ENCODE results near the gene LAMA5.

Gene LAMA5

GRCh38 chr20:62396367-62397239 lies 29.5 kb upstream of the LAMA5 start:
- H3K4me3 ChIP-seq (ENCODE audit: low read length): no peak overlapping the region
- TF ChIP-seq, protein P1, sequence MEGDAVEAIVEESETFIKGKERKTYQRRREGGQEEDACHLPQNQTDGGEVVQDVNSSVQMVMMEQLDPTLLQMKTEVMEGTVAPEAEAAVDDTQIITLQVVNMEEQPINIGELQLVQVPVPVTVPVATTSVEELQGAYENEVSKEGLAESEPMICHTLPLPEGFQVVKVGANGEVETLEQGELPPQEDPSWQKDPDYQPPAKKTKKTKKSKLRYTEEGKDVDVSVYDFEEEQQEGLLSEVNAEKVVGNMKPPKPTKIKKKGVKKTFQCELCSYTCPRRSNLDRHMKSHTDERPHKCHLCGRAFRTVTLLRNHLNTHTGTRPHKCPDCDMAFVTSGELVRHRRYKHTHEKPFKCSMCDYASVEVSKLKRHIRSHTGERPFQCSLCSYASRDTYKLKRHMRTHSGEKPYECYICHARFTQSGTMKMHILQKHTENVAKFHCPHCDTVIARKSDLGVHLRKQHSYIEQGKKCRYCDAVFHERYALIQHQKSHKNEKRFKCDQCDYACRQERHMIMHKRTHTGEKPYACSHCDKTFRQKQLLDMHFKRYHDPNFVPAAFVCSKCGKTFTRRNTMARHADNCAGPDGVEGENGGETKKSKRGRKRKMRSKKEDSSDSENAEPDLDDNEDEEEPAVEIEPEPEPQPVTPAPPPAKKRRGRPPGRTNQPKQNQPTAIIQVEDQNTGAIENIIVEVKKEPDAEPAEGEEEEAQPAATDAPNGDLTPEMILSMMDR (conservative IDR thresholded peaks at IDR 0.05; ENCODE audit: low read length): no peak
- no peak for DNase-seq (ENCODE audit: low read depth)

- TF ChIP-seq, protein P1 (conservative IDR thresholded peaks at IDR 0.05; ENCODE audit: low read length): no peak; the same call in 1 of the 2 replicates
- H3K4me3 ChIP-seq (ENCODE audit: low read length): no peak overlapping the region
- no peak for DNase-seq (ENCODE audit: low read depth)
These were observed 28.5 kb upstream of the LAMA5 start for GRCh38 chr20:62395311-62396242.

GRCh38 chr20:62394248-62395245 lies 27.4 kb upstream of the LAMA5 start:
- TF ChIP-seq, protein P1 (conservative IDR thresholded peaks at IDR 0.05; ENCODE audit: low read length): no peak
- DNase-seq (ENCODE audit: low read depth): no peak
- no peak overlapping the region for H3K4me3 ChIP-seq (ENCODE audit: low read length)

DNA sequence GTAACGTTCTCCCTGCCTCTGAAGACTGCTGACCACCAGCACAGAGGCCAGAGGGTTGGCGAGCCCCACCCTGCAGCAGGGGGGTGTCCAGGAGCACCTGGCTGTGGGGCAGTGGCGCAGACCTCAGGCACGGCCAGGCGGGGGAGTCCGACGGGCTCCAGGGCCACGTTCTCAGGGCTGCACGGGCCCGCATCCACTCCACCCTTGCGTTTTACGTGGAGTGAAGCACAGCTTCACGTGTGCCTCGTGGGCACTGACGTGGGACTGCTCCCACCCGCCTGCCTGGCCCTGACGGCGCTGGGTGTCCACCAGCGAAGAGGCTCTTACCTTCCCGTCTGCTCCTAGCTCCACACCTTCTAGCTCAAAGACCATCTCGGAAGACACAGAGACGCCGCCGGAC lies 26.7 kb upstream of the LAMA5 start:
- no peak overlapping the region for H3K4me3 ChIP-seq (ENCODE audit: low read length)
- TF ChIP-seq, protein P1 (conservative IDR thresholded peaks at IDR 0.05; ENCODE audit: low read length): no peak

DNA sequence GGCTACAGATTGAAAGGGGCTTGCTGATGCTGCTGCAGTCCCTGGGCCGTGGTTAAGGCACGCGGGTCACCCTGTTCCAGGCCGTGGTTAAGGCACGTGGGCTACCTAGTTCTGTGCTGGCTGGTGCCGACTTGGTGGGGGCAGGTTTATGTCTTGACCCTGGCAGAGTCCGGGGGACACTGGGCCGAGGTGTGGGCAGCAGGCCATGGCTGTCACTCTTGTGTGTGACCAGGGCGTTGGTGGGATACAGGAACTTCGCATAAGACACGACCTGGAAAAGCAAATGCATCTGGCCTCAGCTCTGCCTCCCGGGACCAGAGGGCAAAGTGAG lies 26.2 kb upstream of the LAMA5 start:
- TF ChIP-seq, protein P1 (conservative IDR thresholded peaks at IDR 0.05; ENCODE audit: low read length): no peak
- DNase-seq (ENCODE audit: low read depth): no peak

More for the DNA sequence above, 26.7 kb upstream of the LAMA5 start:
- no peak for DNase-seq (ENCODE audit: low read depth)

DNA sequence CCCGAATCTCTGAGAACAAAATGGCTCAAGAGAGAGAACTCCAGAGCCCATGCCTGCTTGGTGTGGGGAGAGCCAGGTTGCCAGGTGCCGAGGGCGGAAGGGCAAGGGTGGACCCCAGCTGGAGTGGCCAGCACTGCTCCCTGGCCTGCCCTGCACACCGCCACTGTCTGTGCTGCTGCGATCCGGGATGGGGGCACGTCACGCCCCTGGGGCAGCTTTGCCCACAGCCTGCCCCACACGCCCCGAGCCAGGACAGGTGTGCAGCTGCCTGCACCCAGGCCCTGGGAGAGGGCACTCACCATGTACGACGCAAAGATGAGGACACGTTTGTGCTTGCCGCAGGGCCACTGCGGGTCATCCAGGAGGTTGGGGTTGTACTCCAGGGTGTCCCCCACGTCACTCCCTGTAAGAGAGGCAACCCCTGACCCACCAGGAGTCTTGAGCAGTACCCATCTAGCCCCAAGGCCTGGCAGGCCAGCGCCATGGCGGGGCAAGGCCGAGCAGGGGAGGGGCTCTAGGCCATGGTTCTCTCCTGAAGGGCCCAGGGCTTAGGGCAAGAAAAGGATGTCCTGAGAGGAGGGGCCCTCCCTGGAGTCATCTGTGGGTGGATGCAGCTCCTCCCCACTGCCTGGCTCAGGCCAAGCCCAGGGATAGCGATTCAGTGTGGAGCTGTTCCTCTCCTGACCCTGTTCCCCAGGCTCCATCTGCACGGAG lies 25.7 kb upstream of the LAMA5 start:
- TF ChIP-seq, protein P1 (conservative IDR thresholded peaks at IDR 0.05; ENCODE audit: low read length): no peak
- no peak overlapping the region for H3K4me3 ChIP-seq (ENCODE audit: low read length)
- no peak for DNase-seq (ENCODE audit: low read depth)

More for the DNA sequence above, 26.2 kb upstream of the LAMA5 start:
- H3K4me3 ChIP-seq (ENCODE audit: low read length): no peak overlapping the region
